Endothelial cell of umbilical vein (primary cell): ENCODE measurements around the gene RMND1. TPM values are rescaled to one million over a fixed set of nuclear protein-coding genes. Genes with fewer than 3 reads are reported as not detected.

Source experiments
- BruUV-seq: library from RNA; stranded (reverse); fragments of 400-500 nt; replicated peaks from 2 replicates; lab custom pipeline; 2021; lab: Mats Ljungman, UMichigan
- CTCF ChIA-PET: fragments of 300-600, 350-600 bp; sonication (Branson Sonifier 250); formaldehyde crosslinking; loops from one replicate; lab custom pipeline; 2021; ENCODE audit warnings: antibody characterized with exemption, inconsistent platforms; lab: Charles Lee
- POLR2A ChIA-PET: fragments of 300-600, 350-600 bp; sonication (Branson Sonifier 250); formaldehyde crosslinking; loops from one replicate; lab custom pipeline; 2021; ENCODE audit warnings: antibody characterized with exemption, inconsistent platforms; lab: Charles Lee
- DNase-seq: peaks from one replicate; pipeline ENCODE4 v3.0.0-alpha.2; 2011; ENCODE audit warnings: low read depth, low spot score
- FAIRE-seq: peaks from 2 replicates; lab custom pipeline; 2011; peaks lifted over from hg19 to GRCh38; lab: Jason Lieb, UNC
- H2AFZ ChIP-seq: 2 replicates; pipeline ENCODE4 v1.6.0; 2012; ENCODE audit warnings: low read depth, low read length, control low read depth, inconsistent platforms
- H3K27ac ChIP-seq: 2 replicates; pipeline ENCODE4 v1.5.1; 2011; ENCODE audit warnings: low read depth, mild to moderate bottlenecking, control low read depth, low read length, moderate library complexity; ENCODE audit not compliant: insufficient read depth
- H3K27me3 ChIP-seq, 2 experiments: 2 replicates each; pipeline versions ENCODE4 v1.6.0 to v1.6.1; 2011; ENCODE audit warnings: low read length in 2 of 2, mixed read lengths in 1 of 2; ENCODE audit not compliant: control insufficient read depth in 2 of 2, insufficient read depth in 2 of 2
- H3K36me3 ChIP-seq, 2 experiments: 2 replicates in 1 of 2; 3 replicates in 1 of 2; pipeline ENCODE4 v1.5.1; 2011; ENCODE audit warnings: low read length in 2 of 2, mild to moderate bottlenecking in 1 of 2, moderate library complexity in 1 of 2; ENCODE audit not compliant: control insufficient read depth in 2 of 2, insufficient read depth in 2 of 2; ENCODE audit errors: extremely low read depth in 1 of 2
- H3K4me1 ChIP-seq: 3 replicates; pipeline ENCODE4 v1.5.1; 2011; ENCODE audit warnings: mild to moderate bottlenecking, low read length; ENCODE audit not compliant: control insufficient read depth, insufficient read depth; ENCODE audit errors: extremely low read depth
- H3K4me2 ChIP-seq: 2 replicates; pipeline ENCODE4 v1.6.1; 2011; ENCODE audit warnings: low read length, control low read depth, mixed read lengths; ENCODE audit not compliant: insufficient read depth
- H3K4me3 ChIP-seq, 3 experiments: fragments of 200-600 bp in 1 of 3; sonication (generic), shearing (Covaris generic) in 1 of 3; replicated peaks in 1 of 3; 2 replicates each; pipeline ENCODE4 v1.5.1; 2011 to 2016; ENCODE audit warnings: control low read depth in 3 of 3, low read length in 3 of 3, mild to moderate bottlenecking in 2 of 3, inconsistent platforms in 1 of 3, low read depth in 1 of 3, moderate library complexity in 1 of 3; ENCODE audit not compliant: insufficient read depth in 1 of 3
- H3K79me2 ChIP-seq: 2 replicates; pipeline ENCODE4 v1.6.0; 2012; ENCODE audit warnings: low read length, inconsistent platforms; ENCODE audit not compliant: control insufficient read depth, insufficient read depth
- H3K9ac ChIP-seq: replicated peaks from 2 replicates; pipeline ENCODE3; 2011; ENCODE audit warnings: low read length, control low read depth; ENCODE audit not compliant: insufficient read depth; ENCODE audit errors: extremely low read depth
- H3K9me1 ChIP-seq: replicated peaks from 3 replicates; pipeline ENCODE4 v1.6.0; 2011; ENCODE audit warnings: mild to moderate bottlenecking, low read length; ENCODE audit not compliant: control insufficient read depth, insufficient read depth; ENCODE audit errors: extremely low read depth
- H3K9me3 ChIP-seq: replicated peaks from 2 replicates; pipeline ENCODE4 v1.5.1; 2012; ENCODE audit warnings: low read length, inconsistent platforms; ENCODE audit not compliant: control insufficient read depth, insufficient read depth
- H4K20me1 ChIP-seq: replicated peaks from 2 replicates; pipeline ENCODE3; 2011; ENCODE audit warnings: mild to moderate bottlenecking, low read length; ENCODE audit not compliant: control insufficient read depth, insufficient read depth; ENCODE audit errors: extremely low read depth
- EZH2 ChIP-seq: IDR thresholded peaks from 2 replicates; pipeline ENCODE4 v1.6.1; 2012; ENCODE audit warnings: borderline replicate concordance, low read depth, mild to moderate bottlenecking, moderate library complexity, low read length, inconsistent platforms; ENCODE audit not compliant: severe bottlenecking
- FOS ChIP-seq: IDR thresholded peaks from 2 replicates; pipeline ENCODE4 v1.6.1; 2011; ENCODE audit warnings: mild to moderate bottlenecking, low read length, moderate library complexity, borderline replicate concordance; ENCODE audit not compliant: insufficient read depth
- GATA2 ChIP-seq: IDR thresholded peaks from 2 replicates; pipeline ENCODE4 v1.7.0; 2011; ENCODE audit warnings: low read depth, mild to moderate bottlenecking, moderate library complexity, mixed read lengths, low read length; ENCODE audit not compliant: insufficient read length, insufficient read depth
- JUN ChIP-seq: IDR thresholded peaks from 2 replicates; pipeline ENCODE4 v1.6.1; 2011; ENCODE audit warnings: borderline replicate concordance, low read depth; ENCODE audit not compliant: insufficient read length, insufficient read depth
- MAX ChIP-seq: IDR thresholded peaks from 2 replicates; pipeline ENCODE4 v1.6.1; 2011; ENCODE audit not compliant: insufficient read depth, insufficient read length
- POLR2AphosphoS5 ChIP-seq: IDR thresholded peaks from 2 replicates; pipeline ENCODE4 v1.6.1; 2012; ENCODE audit warnings: low read depth, mild to moderate bottlenecking, control low read depth, low read length, moderate library complexity; ENCODE audit not compliant: insufficient read depth
- dilution Hi-C: fragments of 300-500 bp; cut with MboI; formaldehyde crosslinking; loops from one replicate; pipeline ENCODE4 v1.15.0; 2019; ENCODE audit warnings: low sequenced_read_pairs; ENCODE audit not compliant: extremely low pct_ligation_motif_present
- intact Hi-C: fragments of 100-400 bp; cut with micrococcal nuclease; formaldehyde crosslinking; loops from one replicate; pipeline ENCODE4 v1.10.0; 2022
- polyA plus RNA-seq, 4 experiments: library from polyadenylated mRNA; depleted of rRNA in 3 of 4; stranded (reverse) in 3 of 4; unstranded in 1 of 4; fragments of >200 nt; gene quantifications; 2 replicates each; pipeline versions ENCODE4 v1.2.1 to v1.2.3, GENCODE V29; 2011 to 2012; ENCODE audit warnings: missing spikeins in 1 of 4
- total RNA-seq: library from RNA; stranded (reverse); gene quantifications from 2 replicates; pipeline ENCODE4 v1.2.3, GENCODE V29; 2021

The RMND1 gene
- total and polyA plus RNA-seq, 2 donors (not counting 3 experiments of a cell fraction or from before 2014, with no cell fraction given) = 6.3 to 21.4 TPM

GRCh38 chr6:151414641-151415260 is 37.2 kb downstream of the RMND1 start:
- intact Hi-C loops = no loop called here
- no TSS peak for BruUV-seq
- dilution Hi-C loops = no loop called here
- peaks cover 0 to 18% of the 10 kb centered on the region in 2 experiments for H3K36me3 ChIP-seq
- no peaks in the 10 kb centered on the region for H3K27me3 ChIP-seq
- CTCF ChIA-PET = no interaction called here
- H3K4me2 ChIP-seq = no peak overlapping the region
- H3K4me3 ChIP-seq = no peak overlapping the region
- no peaks in the 10 kb centered on the region for H4K20me1 ChIP-seq
- no peaks in the 10 kb centered on the region for H3K9me1 ChIP-seq
- H3K4me1 ChIP-seq = no peaks in the 10 kb centered on the region
- H2AFZ ChIP-seq = no peak overlapping the region
- POLR2A ChIA-PET = interaction anchor here (0.7 kb wide), 1 partner anchor 655 kb away, joined by 4 read pairs; no protein-coding TSS in a partner anchor
- no peak for FAIRE-seq
- no peak overlapping the region for H3K9ac ChIP-seq
- no peak overlapping the region for H3K27ac ChIP-seq
- DNase-seq = no peak
- H3K9me3 ChIP-seq = no peaks in the 10 kb centered on the region
- H3K79me2 ChIP-seq = no peaks in the 10 kb centered on the region
- no peak for TF ChIP-seq GATA2
- no peak for TF ChIP-seq FOS
- no peak for TF ChIP-seq MAX
- no peak for TF ChIP-seq POLR2AphosphoS5
- no peak for TF ChIP-seq EZH2
- TF ChIP-seq JUN = no peak
